ENCODE measurements around the gene NOTCH4.
"Not testable (repeated sequence)": the region's sequence is repeated elsewhere in the genome, so short reads cannot be mapped to it uniquely, and the experiment has no call there.

The NOTCH4 gene

DNA sequence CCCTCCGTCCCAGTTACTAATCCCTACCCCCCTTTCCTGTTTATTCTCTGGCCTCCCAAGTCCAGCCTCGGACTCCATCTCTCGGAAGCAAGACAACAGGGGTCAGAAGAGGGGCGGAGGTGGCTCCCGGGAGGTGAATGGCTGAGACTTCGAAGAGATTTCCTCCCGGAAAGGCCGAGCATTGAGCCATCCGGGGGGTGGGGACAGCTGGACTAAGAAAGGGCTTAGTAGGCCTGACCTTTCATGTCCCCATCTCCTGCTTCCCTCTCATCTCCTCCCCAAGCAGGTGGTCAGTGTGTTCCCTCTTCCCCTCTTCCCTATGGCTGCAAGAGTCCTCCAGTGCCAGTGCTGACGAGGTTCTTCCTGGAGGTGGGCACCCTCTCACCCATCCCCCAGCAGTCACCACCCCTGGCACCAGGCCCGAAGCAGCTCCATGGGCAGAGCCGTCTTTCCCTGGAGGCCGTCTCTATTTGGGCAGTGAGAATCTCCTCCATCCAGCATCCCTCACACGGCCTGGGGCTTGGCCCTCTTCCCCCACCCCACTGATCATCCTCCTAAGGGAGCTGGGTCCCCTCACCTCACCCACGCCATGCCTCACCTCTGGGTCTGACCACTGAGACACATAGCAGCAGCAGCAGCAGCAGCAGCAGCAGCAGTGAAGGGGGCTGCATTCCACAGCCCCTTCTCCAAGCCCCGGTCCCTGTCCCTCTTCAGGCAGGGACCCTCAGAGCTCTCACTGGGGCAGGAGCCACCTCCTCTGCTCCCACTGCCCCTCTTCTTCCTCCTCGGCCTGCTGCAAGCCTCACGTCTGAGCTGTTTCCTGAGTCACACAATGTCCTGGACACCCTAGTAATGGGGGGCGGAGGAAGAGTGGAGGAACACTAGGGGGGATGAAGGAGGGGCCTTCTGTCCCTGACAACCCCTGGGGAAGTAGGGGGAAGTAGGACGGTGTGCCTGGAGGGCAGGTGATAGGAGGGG is at the start of gene NOTCH4:
Gene NOTCH4, minus strand, starts transcription at position 810 of the 978 bp plus-strand sequence. Its CDS starts 139 bp downstream, at position 671.
- no peaks in the 10 kb centered on the region for H3K9me3 ChIP-seq (ENCODE audit: control insufficient read depth, insufficient read depth, low read length)
- peaks cover 4% of the 10 kb centered on the region; the same call in 1 of the 2 replicates for H3K4me1 ChIP-seq (ENCODE audit: control insufficient read depth, insufficient read depth, low read length)

DNA sequence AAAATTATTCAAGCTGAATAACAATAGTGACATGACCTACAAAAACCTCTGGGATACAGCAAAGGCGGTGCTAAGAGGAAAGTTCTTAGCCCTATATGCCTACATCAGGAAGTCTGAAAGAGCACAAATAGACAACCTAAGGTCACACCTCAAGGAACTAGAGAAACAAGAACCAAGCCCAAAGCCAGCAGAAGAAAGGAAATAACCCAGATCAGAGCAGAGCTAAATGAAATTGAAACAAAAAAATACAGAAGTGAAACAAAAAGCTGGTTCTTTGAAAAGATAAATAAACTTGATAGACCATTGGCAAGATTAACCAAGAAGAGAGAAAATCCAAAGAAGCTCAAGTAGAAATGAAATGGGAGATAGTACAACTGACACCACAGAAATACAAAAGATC is 47.6 kb upstream of the NOTCH4 start:
- H3K4me3 ChIP-seq (ENCODE audit: low read depth, low read length), result no peak overlapping the region
- H3K4me1 ChIP-seq (ENCODE audit: control insufficient read depth, insufficient read depth, low read length), result no peaks in the 10 kb centered on the region
- H3K36me3 ChIP-seq (ENCODE audit: control insufficient read depth, insufficient read depth, low read length), result no peaks in the 10 kb centered on the region
- no peak overlapping the region for H3K9ac ChIP-seq (ENCODE audit: low read depth, low read length)
- H3K27ac ChIP-seq (ENCODE audit: low read depth, low read length), result no peak overlapping the region
- no peaks in the 10 kb centered on the region for H3K27me3 ChIP-seq (ENCODE audit: control insufficient read depth, insufficient read depth, low read length)
- no peaks in the 10 kb centered on the region; the same call in 1 of the 2 replicates for H3K9me3 ChIP-seq (ENCODE audit: control insufficient read depth, insufficient read depth, low read length)

More for the DNA sequence above, at the start of gene NOTCH4:
- Histone ChIP-seq H3K27me3 (ENCODE audit: control insufficient read depth, insufficient read depth, low read length) (no peaks in the 10 kb centered on the region), H3K27ac (ENCODE audit: low read depth, low read length) (no peak within 1 kb of the TSS), H3K4me3 (ENCODE audit: low read depth, low read length) (no peak within 1 kb of the TSS), H3K9ac (ENCODE audit: low read depth, low read length) (no peak within 1 kb of the TSS), H3K36me3 (ENCODE audit: control insufficient read depth, insufficient read depth, low read length) (no peaks in the 10 kb centered on the region)

DNA sequence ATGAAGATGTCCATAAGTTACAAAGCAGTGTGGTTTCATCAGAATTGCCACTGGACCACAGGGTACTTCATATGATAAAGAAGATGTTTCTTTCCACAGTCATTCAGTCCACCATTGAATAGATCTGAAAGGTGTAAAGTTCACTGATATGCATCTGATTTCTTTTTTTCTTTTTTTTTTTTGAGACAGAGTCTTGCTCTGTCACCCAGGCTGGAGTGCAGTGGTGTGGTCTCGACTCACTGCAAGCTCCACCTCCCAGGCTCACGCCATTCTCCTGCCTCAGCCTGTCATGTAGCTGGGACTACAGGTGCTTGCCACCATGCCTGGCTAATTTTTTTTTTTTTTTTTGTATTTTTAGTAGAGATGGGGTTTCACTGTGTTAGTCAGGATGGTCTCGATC is 44.6 kb upstream of the NOTCH4 start:
- H3K9me3 ChIP-seq (ENCODE audit: control insufficient read depth, insufficient read depth, low read length); H3K27ac ChIP-seq (ENCODE audit: low read depth, low read length); H3K4me3 ChIP-seq (ENCODE audit: low read depth, low read length); H3K36me3 ChIP-seq (ENCODE audit: control insufficient read depth, insufficient read depth, low read length); H3K4me1 ChIP-seq (ENCODE audit: control insufficient read depth, insufficient read depth, low read length); H3K27me3 ChIP-seq (ENCODE audit: control insufficient read depth, insufficient read depth, low read length); H3K9ac ChIP-seq (ENCODE audit: low read depth, low read length): not testable (repeated sequence)

DNA sequence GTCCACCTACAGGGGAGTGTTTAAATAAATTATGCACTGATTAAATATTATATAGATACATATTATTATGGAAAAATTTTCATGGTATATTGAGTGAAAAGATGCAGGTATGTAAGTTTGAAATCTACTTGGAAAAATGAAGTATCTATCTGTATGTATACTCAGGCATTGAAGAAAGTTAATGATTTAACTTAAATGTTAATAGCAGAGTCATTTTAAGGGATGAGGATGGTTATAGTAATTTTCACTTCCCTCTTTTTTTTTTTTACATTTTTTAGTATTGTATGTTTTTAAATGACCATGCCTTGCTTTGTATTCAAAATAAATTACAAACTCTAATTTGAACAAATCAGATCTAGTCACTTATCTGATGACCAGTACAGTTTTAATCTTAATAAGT is 43.2 kb upstream of the NOTCH4 start:
- Histone ChIP-seq H3K9me3 (ENCODE audit: control insufficient read depth, insufficient read depth, low read length) (no peaks in the 10 kb centered on the region), H3K9ac (ENCODE audit: low read depth, low read length) (no peak overlapping the region), H3K27me3 (ENCODE audit: control insufficient read depth, insufficient read depth, low read length) (no peaks in the 10 kb centered on the region), H3K27ac (ENCODE audit: low read depth, low read length) (no peak overlapping the region), H3K4me3 (ENCODE audit: low read depth, low read length) (no peak overlapping the region), H3K36me3 (ENCODE audit: control insufficient read depth, insufficient read depth, low read length) (no peaks in the 10 kb centered on the region), H3K4me1 (ENCODE audit: control insufficient read depth, insufficient read depth, low read length) (no peaks in the 10 kb centered on the region)

DNA sequence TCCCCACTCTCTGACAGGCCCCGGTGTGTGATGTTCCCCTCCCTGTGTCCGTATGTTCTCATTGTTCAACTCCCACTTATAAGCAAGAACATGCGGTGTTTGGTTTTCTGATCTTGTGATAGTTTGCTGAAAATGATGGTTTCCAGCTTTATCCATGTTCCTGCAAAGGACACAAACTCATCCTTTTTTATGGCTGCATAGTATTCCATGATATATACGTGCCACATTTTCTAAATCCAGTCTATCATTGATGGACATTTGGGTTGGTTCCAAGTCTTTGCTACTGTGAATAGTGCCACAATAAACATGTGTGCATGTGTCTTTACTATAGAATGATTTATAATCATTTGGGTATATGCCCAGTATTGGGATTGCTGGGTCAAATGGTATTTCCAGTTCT is 33.4 kb upstream of the NOTCH4 start:
- not testable (repeated sequence) for H3K27ac ChIP-seq (ENCODE audit: low read depth, low read length); H3K9me3 ChIP-seq (ENCODE audit: control insufficient read depth, insufficient read depth, low read length); H3K9ac ChIP-seq (ENCODE audit: low read depth, low read length); H3K4me3 ChIP-seq (ENCODE audit: low read depth, low read length); H3K36me3 ChIP-seq (ENCODE audit: control insufficient read depth, insufficient read depth, low read length); H3K27me3 ChIP-seq (ENCODE audit: control insufficient read depth, insufficient read depth, low read length)
- H3K4me1 ChIP-seq (ENCODE audit: control insufficient read depth, insufficient read depth, low read length), result peaks cover 13% of the 10 kb centered on the region

DNA sequence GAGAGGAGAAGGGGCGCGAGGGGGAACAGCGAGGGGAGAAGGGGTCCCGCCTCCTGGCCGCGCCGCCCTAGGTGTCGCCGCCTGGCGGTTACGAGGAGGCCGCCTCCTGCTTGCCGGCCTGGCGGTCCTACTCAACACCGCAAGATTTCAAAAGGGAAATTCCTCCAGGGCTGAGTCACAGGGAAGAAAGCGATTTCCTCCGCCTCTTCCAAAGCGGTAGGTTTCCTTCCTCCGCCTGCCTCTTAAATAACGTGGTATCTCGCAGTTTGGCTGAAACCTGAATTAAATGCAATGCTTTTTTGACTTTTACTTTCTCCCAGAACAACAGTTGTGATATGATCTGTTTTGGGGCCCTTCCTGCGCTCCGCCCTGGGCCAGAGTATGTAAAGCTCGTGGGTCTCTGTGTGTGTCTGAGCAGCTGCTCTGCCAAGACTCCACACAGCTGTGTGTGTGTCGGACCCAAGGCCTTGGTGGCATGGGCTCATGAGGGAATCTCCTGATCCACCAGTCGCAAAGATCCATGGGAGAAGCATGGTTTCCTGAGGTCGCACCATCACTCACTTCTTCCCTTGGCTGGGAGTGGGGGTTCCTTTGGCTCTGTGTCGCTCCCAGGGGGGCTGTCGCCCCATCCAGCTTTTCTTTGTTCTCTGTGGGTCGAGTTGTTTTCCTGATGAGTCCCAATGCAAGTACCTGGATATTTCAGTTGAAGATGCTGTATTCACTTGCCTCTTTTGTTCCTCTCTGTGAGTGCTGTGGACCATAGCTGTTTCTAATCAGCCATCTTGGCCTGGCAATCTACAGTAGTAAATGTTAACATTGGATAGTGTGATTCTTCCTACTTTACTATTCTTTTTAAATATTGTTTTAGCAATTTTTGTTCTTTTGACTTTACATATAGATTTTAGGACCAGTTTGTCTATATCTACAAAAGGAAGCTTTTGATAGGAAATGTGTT is 31.6 kb upstream of the NOTCH4 start:
- Histone ChIP-seq H3K9me3 (ENCODE audit: control insufficient read depth, insufficient read depth, low read length) (no peaks in the 10 kb centered on the region), H3K36me3 (ENCODE audit: control insufficient read depth, insufficient read depth, low read length) (no peaks in the 10 kb centered on the region), H3K4me3 (ENCODE audit: low read depth, low read length) (peak overlapping the region; percentile 62), H3K27me3 (ENCODE audit: control insufficient read depth, insufficient read depth, low read length) (no peaks in the 10 kb centered on the region), H3K4me1 (ENCODE audit: control insufficient read depth, insufficient read depth, low read length) (peaks cover 13% of the 10 kb centered on the region), H3K9ac (ENCODE audit: low read depth, low read length) (peak overlapping the region; percentile 83), H3K27ac (ENCODE audit: low read depth, low read length) (peak overlapping the region; percentile 93)

DNA sequence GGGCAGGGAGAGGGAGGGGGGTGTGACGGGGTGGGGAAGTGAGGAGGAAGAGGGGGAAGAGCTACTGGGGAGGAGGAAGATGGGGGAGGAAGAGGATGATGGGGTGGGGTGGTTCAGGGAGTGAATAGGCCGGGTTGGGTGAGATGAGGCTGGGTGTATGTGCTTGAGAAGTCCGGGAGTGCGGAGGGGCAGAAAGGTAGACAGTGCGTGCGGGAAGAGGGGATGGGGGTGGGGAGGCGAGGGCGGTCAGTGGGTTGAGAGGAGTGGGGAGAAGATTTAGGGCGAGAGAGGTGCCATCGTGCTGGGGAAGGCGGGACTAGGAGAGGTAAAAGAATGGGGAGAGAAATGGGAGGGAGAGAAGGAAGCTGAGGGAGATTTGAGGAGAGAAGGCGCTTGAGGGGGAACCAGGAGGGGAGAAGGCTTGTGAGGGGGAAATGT is 30.9 kb upstream of the NOTCH4 start:
- Histone ChIP-seq H3K36me3 (ENCODE audit: control insufficient read depth, insufficient read depth, low read length) (no peaks in the 10 kb centered on the region), H3K27me3 (ENCODE audit: control insufficient read depth, insufficient read depth, low read length) (no peaks in the 10 kb centered on the region), H3K4me3 (ENCODE audit: low read depth, low read length) (peak overlapping the region; percentile 62), H3K9ac (ENCODE audit: low read depth, low read length) (peak overlapping the region; percentile 34; the same call in 1 of the 2 replicates), H3K9me3 (ENCODE audit: control insufficient read depth, insufficient read depth, low read length) (no peaks in the 10 kb centered on the region), H3K27ac (ENCODE audit: low read depth, low read length) (no peak overlapping the region), H3K4me1 (ENCODE audit: control insufficient read depth, insufficient read depth, low read length) (peaks cover 13% of the 10 kb centered on the region)

DNA sequence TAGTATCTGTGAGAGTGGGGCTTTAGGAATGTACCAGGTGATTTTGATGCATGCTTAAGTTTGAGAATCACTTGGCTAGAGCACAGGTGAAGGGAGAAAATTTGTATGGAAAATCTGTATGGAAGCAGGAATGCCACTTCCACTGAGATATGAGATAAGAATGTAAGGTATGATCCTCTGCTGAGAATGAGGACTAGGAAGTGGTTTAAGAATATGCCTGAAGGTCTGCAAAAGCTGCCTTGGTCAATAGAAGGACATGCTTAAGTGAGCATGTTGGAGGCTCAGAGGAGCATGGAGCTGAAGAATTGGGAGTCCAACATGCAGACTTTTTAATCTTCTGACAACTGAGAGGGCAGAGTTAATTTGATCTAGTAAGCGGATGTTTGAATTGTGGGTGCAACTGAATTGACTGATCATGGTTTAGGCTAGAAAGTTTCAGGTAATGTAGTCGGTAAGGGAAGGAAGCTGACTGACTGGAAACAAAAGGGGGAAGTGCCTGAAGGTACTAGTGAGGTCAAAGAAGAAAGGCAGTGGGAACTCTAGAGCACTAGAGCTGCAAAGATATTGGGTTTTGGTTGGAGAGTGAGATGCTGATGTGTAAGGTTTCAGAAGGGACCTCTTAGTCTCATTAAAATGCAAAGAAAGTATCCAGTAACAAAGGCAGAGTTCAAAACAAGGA is 28.6 kb upstream of the NOTCH4 start:
- H3K36me3 ChIP-seq (ENCODE audit: control insufficient read depth, insufficient read depth, low read length), result no peaks in the 10 kb centered on the region
- no peaks in the 10 kb centered on the region for H3K27me3 ChIP-seq (ENCODE audit: control insufficient read depth, insufficient read depth, low read length)
- H3K27ac ChIP-seq (ENCODE audit: low read depth, low read length), result no peak overlapping the region
- H3K4me3 ChIP-seq (ENCODE audit: low read depth, low read length), result no peak overlapping the region
- H3K9ac ChIP-seq (ENCODE audit: low read depth, low read length), result no peak overlapping the region
- peaks cover 13% of the 10 kb centered on the region for H3K4me1 ChIP-seq (ENCODE audit: control insufficient read depth, insufficient read depth, low read length)
- peaks cover 12% of the 10 kb centered on the region for H3K9me3 ChIP-seq (ENCODE audit: control insufficient read depth, insufficient read depth, low read length)

DNA sequence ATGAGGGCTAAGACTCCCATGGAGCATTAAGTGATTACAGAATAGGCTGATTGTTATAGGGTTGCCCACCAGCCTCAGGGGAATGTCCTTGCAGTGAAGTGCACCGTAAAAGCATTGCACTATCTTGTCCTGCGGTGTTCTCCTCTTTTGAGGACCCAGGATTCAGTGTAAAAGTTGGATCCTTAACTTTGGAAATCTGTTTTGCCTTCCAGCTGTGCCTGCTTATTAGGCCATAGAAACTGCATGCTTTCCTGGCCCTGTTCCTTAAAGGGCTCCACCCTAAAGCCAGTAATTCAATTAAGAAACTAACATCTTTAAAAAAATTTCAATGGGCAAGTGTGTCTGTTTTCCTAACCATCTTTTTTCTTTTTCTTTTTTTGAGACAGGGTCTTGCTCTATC is 25.4 kb upstream of the NOTCH4 start:
- peaks cover 12% of the 10 kb centered on the region for H3K9me3 ChIP-seq (ENCODE audit: control insufficient read depth, insufficient read depth, low read length)
- H3K9ac ChIP-seq (ENCODE audit: low read depth, low read length), result no peak overlapping the region
- no peaks in the 10 kb centered on the region; the same call in 1 of the 2 replicates for H3K4me1 ChIP-seq (ENCODE audit: control insufficient read depth, insufficient read depth, low read length)
- no peaks in the 10 kb centered on the region for H3K27me3 ChIP-seq (ENCODE audit: control insufficient read depth, insufficient read depth, low read length)
- H3K4me3 ChIP-seq (ENCODE audit: low read depth, low read length), result no peak overlapping the region
- H3K36me3 ChIP-seq (ENCODE audit: control insufficient read depth, insufficient read depth, low read length), result no peaks in the 10 kb centered on the region
- H3K27ac ChIP-seq (ENCODE audit: low read depth, low read length), result no peak overlapping the region

DNA sequence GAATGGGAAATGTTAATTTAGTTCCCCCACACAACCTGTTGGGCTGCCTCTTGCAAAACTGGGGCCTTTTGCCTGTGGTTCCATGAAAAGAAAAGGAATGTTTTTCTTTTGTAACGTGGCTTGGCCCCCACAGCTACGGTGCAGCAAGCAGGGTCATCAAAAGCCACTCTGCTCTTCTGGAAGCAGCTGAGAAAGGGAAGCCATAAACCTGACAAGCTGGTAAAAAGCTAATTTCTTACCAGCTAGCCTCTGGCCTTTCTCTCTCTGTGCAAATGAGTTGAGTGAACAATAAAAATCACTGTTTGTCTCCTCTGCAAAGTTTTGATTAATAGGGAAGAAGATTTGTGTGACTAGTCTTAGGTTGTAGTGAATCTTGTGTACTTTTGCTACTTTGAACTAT is 23.5 kb upstream of the NOTCH4 start:
- peaks cover 3% of the 10 kb centered on the region; the same call in 1 of the 2 replicates for H3K27me3 ChIP-seq (ENCODE audit: control insufficient read depth, insufficient read depth, low read length)
- no peak overlapping the region for H3K4me3 ChIP-seq (ENCODE audit: low read depth, low read length)

More for the DNA sequence above, 23.5 kb upstream of the NOTCH4 start:
- H3K36me3 ChIP-seq (ENCODE audit: control insufficient read depth, insufficient read depth, low read length), result no peaks in the 10 kb centered on the region
- no peak overlapping the region for H3K9ac ChIP-seq (ENCODE audit: low read depth, low read length)
- H3K4me1 ChIP-seq (ENCODE audit: control insufficient read depth, insufficient read depth, low read length), result no peaks in the 10 kb centered on the region; the same call in 1 of the 2 replicates
- H3K9me3 ChIP-seq (ENCODE audit: control insufficient read depth, insufficient read depth, low read length), result peaks cover 12% of the 10 kb centered on the region
- H3K27ac ChIP-seq (ENCODE audit: low read depth, low read length), result no peak overlapping the region

Data from HUES48 (cell line).